ENCODE measurements around the gene TTLL9. TPM values are rescaled to one million over a fixed set of nuclear protein-coding genes. Genes with fewer than 3 reads are reported as not detected.

TTLL9 gene
- total and polyA plus RNA-seq, 2 donors: 0.20 to 0.26 TPM

Small RNA genes lying within 50 kb of the gene (small RNA-seq; reads per million reads assigned to genes)
- gene RNU1-94P: not detected

Other genes with a start within 250 kb of the TTLL9 start
- gene COX4I2, start 232.7 kb upstream of the TTLL9 start, total RNA-seq: 4.8 TPM
- gene COX4I2, start 232.7 kb upstream of the TTLL9 start, polyA plus RNA-seq: 10.1 TPM
- 24.2 TPM for gene BCL2L1, start 147.8 kb upstream of the TTLL9 start, total RNA-seq
- 61.3 TPM for gene BCL2L1, start 147.8 kb upstream of the TTLL9 start, polyA plus RNA-seq
- gene TPX2, start 131.3 kb upstream of the TTLL9 start, total RNA-seq: 22.7 TPM
- 0.84 TPM for gene TPX2, start 131.3 kb upstream of the TTLL9 start, polyA plus RNA-seq
- gene MYLK2, start 51.3 kb upstream of the TTLL9 start, total RNA-seq: 1.7 TPM
- gene MYLK2, start 51.3 kb upstream of the TTLL9 start, polyA plus RNA-seq: not detected
- gene FOXS1, start 25.0 kb upstream of the TTLL9 start, total RNA-seq: 4.7 TPM
- gene FOXS1, start 25.0 kb upstream of the TTLL9 start, polyA plus RNA-seq: 1.7 TPM
- 1.4 TPM for gene DUSP15, start 107 bp upstream of the TTLL9 start, total RNA-seq
- gene DUSP15, start 107 bp upstream of the TTLL9 start, polyA plus RNA-seq: 4.0 TPM
- gene PDRG1, start 81.4 kb downstream of the TTLL9 start, total RNA-seq: 2.9 TPM
- gene PDRG1, start 81.4 kb downstream of the TTLL9 start, polyA plus RNA-seq: 14.0 TPM
- gene XKR7, start 97.5 kb downstream of the TTLL9 start, total RNA-seq: 0.05 TPM
- 0.03 TPM for gene XKR7, start 97.5 kb downstream of the TTLL9 start, polyA plus RNA-seq
- gene CCM2L, start 139.8 kb downstream of the TTLL9 start, total RNA-seq: 5.8 TPM
- gene CCM2L, start 139.8 kb downstream of the TTLL9 start, polyA plus RNA-seq: 9.3 TPM
- 8.3 TPM for gene HCK, start 181.6 kb downstream of the TTLL9 start, total RNA-seq
- 12.2 TPM for gene HCK, start 181.6 kb downstream of the TTLL9 start, polyA plus RNA-seq
- gene TM9SF4, start 239.1 kb downstream of the TTLL9 start, total RNA-seq: 23.2 TPM
- gene TM9SF4, start 239.1 kb downstream of the TTLL9 start, polyA plus RNA-seq: 36.3 TPM

Measured in urinary bladder (tissue), 2 donors.